Measurements from ENCODE around the gene PPTC7.

DNA sequence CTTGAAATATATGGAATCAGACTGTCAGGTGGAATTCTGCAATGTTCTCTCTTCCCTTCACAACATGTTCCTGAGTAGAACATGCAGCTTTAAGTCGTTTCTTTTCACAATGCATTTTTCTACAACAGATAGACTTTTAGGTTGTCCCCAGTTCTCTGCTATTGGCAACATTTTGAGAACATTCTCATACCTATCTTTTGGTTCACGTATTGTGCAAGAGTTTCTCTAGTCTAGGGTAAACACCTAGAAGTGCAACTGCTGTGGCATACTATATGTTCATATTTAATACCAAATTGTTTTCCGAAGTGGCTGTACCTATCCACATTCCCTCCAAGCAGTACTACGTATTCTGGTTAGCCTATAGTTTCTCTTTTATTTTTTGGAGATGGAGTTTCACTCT is 32.1 kb downstream of the PPTC7 start:
- TF ChIP-seq RARB (CRISPR knock-in tag; IDR thresholded peaks at IDR 0.05) = no peak
- no peak for TF ChIP-seq CREB5 (CRISPR knock-in tag; IDR thresholded peaks at IDR 0.05; ENCODE audit: low read depth)
- no peak for TF ChIP-seq OSR1 (CRISPR knock-in tag; IDR thresholded peaks at IDR 0.05)
- TF ChIP-seq SNAI2 (CRISPR knock-in tag; IDR thresholded peaks at IDR 0.05) = no peak
- no peak for TF ChIP-seq CSDC2 (CRISPR knock-in tag; IDR thresholded peaks at IDR 0.05)
- TF ChIP-seq BACH2 (CRISPR knock-in tag; IDR thresholded peaks at IDR 0.05; ENCODE audit: borderline replicate concordance) = no peak

Data from SK-N-SH treated with all-trans-retinoic acid at 6 μM for 48 hours (cell line).